ENCODE results near the gene ORC3. TPM values are rescaled to one million over a fixed set of nuclear protein-coding genes. Genes with fewer than 3 reads are reported as not detected.

ORC3 gene
- total RNA-seq, 1 experiment from 2014 or later, result 52.9 TPM

DNA sequence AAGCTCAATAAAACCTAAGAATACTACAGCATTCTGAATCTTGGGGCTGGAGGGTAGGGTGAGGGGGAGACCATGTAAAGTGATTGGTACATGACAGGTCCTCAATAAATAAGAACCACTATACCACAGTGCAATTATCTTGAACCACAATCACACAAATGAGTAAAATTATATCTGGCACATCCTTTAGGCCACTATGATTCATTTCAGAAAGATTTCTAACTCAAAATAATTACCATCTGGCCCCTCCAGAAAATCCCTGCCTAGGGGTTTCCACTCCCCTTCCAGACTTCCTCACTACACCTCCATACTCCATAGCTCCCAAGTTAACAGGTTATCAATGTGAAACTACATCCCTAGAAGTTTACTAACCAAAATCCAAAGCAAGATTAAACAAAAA lies 92.4 kb downstream of the ORC3 start:
- TF ChIP-seq, protein P1, sequence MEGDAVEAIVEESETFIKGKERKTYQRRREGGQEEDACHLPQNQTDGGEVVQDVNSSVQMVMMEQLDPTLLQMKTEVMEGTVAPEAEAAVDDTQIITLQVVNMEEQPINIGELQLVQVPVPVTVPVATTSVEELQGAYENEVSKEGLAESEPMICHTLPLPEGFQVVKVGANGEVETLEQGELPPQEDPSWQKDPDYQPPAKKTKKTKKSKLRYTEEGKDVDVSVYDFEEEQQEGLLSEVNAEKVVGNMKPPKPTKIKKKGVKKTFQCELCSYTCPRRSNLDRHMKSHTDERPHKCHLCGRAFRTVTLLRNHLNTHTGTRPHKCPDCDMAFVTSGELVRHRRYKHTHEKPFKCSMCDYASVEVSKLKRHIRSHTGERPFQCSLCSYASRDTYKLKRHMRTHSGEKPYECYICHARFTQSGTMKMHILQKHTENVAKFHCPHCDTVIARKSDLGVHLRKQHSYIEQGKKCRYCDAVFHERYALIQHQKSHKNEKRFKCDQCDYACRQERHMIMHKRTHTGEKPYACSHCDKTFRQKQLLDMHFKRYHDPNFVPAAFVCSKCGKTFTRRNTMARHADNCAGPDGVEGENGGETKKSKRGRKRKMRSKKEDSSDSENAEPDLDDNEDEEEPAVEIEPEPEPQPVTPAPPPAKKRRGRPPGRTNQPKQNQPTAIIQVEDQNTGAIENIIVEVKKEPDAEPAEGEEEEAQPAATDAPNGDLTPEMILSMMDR (conservative IDR thresholded peaks at IDR 0.05), result no peak
- no peaks in the 10 kb centered on the region for H4K20me1 ChIP-seq (ENCODE audit: control insufficient read depth, insufficient read depth, insufficient read length)
- no peak overlapping the region for H3K9ac ChIP-seq (ENCODE audit: extremely low read depth, insufficient read length, low read length)
- H3K4me1 ChIP-seq (ENCODE audit: insufficient read depth, low read length), result no peaks in the 10 kb centered on the region
- peaks cover 16 to 40% (median 37%) of the 10 kb centered on the region in 3 experiments for H3K36me3 Mint-ChIP-seq (ENCODE audit: insufficient read depth in 1 of 3, low read depth in 3 of 3)
- no peak overlapping the region for H2BK12ac ChIP-seq (ENCODE audit: insufficient read length, low read depth, low read length)
- H3K27me3 Mint-ChIP-seq (ENCODE audit: low read depth), result no peaks in the 10 kb centered on the region
- H3K4me3 Mint-ChIP-seq, result no peak overlapping the region
- no peaks in the 10 kb centered on the region for H3K9me3 ChIP-seq (ENCODE audit: control insufficient read depth, low read depth, low read length)
- H3K27me3 ChIP-seq (ENCODE audit: insufficient read depth, low read length), result no peaks in the 10 kb centered on the region
- H4K5ac ChIP-seq (ENCODE audit: insufficient read length, low read depth, low read length), result no peak overlapping the region
- H3K56ac ChIP-seq (ENCODE audit: insufficient read length, low read depth, low read length), result no peak overlapping the region
- H3K23me2 ChIP-seq (ENCODE audit: insufficient read length, low read depth, low read length, poor library complexity, severe bottlenecking), result no peaks in the 10 kb centered on the region
- H2BK120ac ChIP-seq (ENCODE audit: low read depth, low read length, poor library complexity, severe bottlenecking), result no peak overlapping the region
- no peak for DNase-seq
- no peak overlapping the region for H3K4ac ChIP-seq (ENCODE audit: low read depth, low read length)
- no peak overlapping the region for H4K91ac ChIP-seq (ENCODE audit: insufficient read length, low read depth, low read length)
- no peak overlapping the region for H3K23ac ChIP-seq (ENCODE audit: insufficient read length, low read depth, low read length)
- no peak overlapping the region for H2BK5ac ChIP-seq (ENCODE audit: insufficient read length, low read length)
- H3K4me2 ChIP-seq (ENCODE audit: insufficient read depth, insufficient read length, low read length), result no peak overlapping the region
- no peak overlapping the region for H3K18ac ChIP-seq (ENCODE audit: insufficient read length, low read depth, low read length)
- peaks cover 12% of the 10 kb centered on the region for H3K79me1 ChIP-seq (ENCODE audit: insufficient read depth, low read depth, low read length, poor library complexity, severe bottlenecking)
- H2BK20ac ChIP-seq (ENCODE audit: low read depth, low read length, poor library complexity, severe bottlenecking), result no peak overlapping the region
- peaks cover 38% of the 10 kb centered on the region; the same call in 1 of the 2 replicates for H3K79me2 ChIP-seq (ENCODE audit: insufficient read depth, low read length)
- H3K27ac Mint-ChIP-seq, result no peak overlapping the region
- peaks cover 6 to 17% of the 10 kb centered on the region in 2 experiments; a peak in 2 of 4 replicates for H3K4me1 Mint-ChIP-seq
- H3K14ac ChIP-seq (ENCODE audit: insufficient read depth, low read length), result no peak overlapping the region
- no peak overlapping the region for H2AFZ ChIP-seq (ENCODE audit: low read length)
- no peak overlapping the region for H3K27ac ChIP-seq (ENCODE audit: insufficient read length, low read depth, low read length)
- H3K9me3 Mint-ChIP-seq, result no peaks in the 10 kb centered on the region
- no peak overlapping the region for H2BK15ac ChIP-seq (ENCODE audit: low read depth, low read length)
- H3T11ph ChIP-seq (ENCODE audit: low read length), result no peak overlapping the region
- H4K8ac ChIP-seq (replicated peaks; ENCODE audit: insufficient read length, low read depth, low read length), result no peak overlapping the region
- H2AK5ac ChIP-seq (ENCODE audit: insufficient read length, low read length), result no peak overlapping the region
